ENCODE measurements around the gene PPIG. TPM values are rescaled to one million over a fixed set of nuclear protein-coding genes. Genes with fewer than 3 reads are reported as not detected.

PPIG gene
- total and polyA plus RNA-seq, 9 of the 15 experiments (the other 6 are each of a cell fraction or from before 2014, with no cell fraction given): 52.5 to 166 (median 124) TPM

GRCh38 chr2:169572189-169572588 lies 12.0 kb upstream of the PPIG start:
- ChIA-PET POLR2A (interaction anchor here (0.5 to 3.4 kb wide), 12 partner anchors 10 to 904 kb away, joined by 3 to 17 read pairs (median 4); partner anchors contain the start of gene PPIG), CTCF (ENCODE audit: low intra/inter-chr PET ratio) (no interaction called here)
- no peak for FAIRE-seq
- Histone ChIP-seq H4K20me1 (replicated peaks; ENCODE audit: control insufficient read depth, insufficient read depth, low read length) (no peaks in the 10 kb centered on the region), H3K9me3 (replicated peaks; ENCODE audit: control insufficient read depth, insufficient read depth, low read depth, low read length) (no peaks in the 10 kb centered on the region), H3K79me2 (ENCODE audit: control insufficient read depth, insufficient read depth, low read length) (peaks cover 62% of the 10 kb centered on the region), H2AFZ (ENCODE audit: low read depth, low read length) (no peak overlapping the region; the same call in 1 of the 2 replicates), H3K4me1 (replicated peaks in 1 of 2; ENCODE audit: control insufficient read depth in 2 of 2, insufficient read depth in 2 of 2, low read length in 2 of 2) (peaks cover 4 to 18% of the 10 kb centered on the region in 2 experiments; a peak in 4 of 5 replicates), H3K27ac (ENCODE audit: extremely low read depth, low read depth, low read length) (peak overlapping the region; percentile 85; the same call in 2 of the 3 replicates), H3K4me2 (ENCODE audit: insufficient read depth, low read length) (peak overlapping the region; percentile 76), H3K9ac (ENCODE audit: insufficient read depth in 1 of 2, low read depth in 2 of 2, low read length in 2 of 2) (peak overlapping the region in 1 of 2 experiments; percentile 80; a peak in 2 of 4 replicates), H3K27me3 (ENCODE audit: control insufficient read depth in 2 of 2, insufficient read depth in 2 of 2, low read length in 2 of 2) (no peaks in the 10 kb centered on the region), H3K4me3 (peak overlapping the region; percentile 31), H3K36me3 (ENCODE audit: control insufficient read depth, insufficient read depth, low read length) (peaks cover 30% of the 10 kb centered on the region), H3K9me1 (ENCODE audit: control insufficient read depth, insufficient read depth, low read length) (no peaks in the 10 kb centered on the region)
- WGBS (ENCODE audit: insufficient coverage, low coverage, missing lambda C conversion rate): 0% methylated on average over 1 of the region's 1 CpG
- intact Hi-C loops (cut with micrococcal nuclease) (loop anchor here (5.0 to 10.0 kb wide), 2 partner anchors 100 to 353 kb away; no protein-coding TSS in a partner anchor), in situ Hi-C loops (cut with MboI) (no loop called here)
- no peak for DNase-seq (ENCODE audit: extremely low read depth in 1 of 4, low spot score in 3 of 4)
- TF ChIP-seq ZFP30 (CRISPR knock-in tag; IDR thresholded peaks at IDR 0.05; ENCODE audit: borderline replicate concordance): no peak
- peak; percentile 46; the same call in 1 of the 2 replicates for TF ChIP-seq POLR2H (tag; IDR thresholded peaks at IDR 0.05; ENCODE audit: low read depth)
- no peak for TF ChIP-seq ELK1 (CRISPR knock-in tag; IDR thresholded peaks at IDR 0.05)
- TF ChIP-seq ZNF384 (IDR thresholded peaks at IDR 0.05; ENCODE audit: low read depth, low read length): peak; percentile 53; the same call in 1 of the 2 replicates
- no peak for TF ChIP-seq BDP1 (IDR thresholded peaks at IDR 0.05; ENCODE audit: insufficient read depth, insufficient read length)
- no peak for TF ChIP-seq SAFB (IDR thresholded peaks at IDR 0.05; ENCODE audit: borderline replicate concordance, low read depth, low read length)
- TF ChIP-seq ZBTB40 (IDR thresholded peaks at IDR 0.05): peak; percentile 81
- peak; percentile 77 for TF ChIP-seq ZBTB40 (CRISPR knock-in tag; IDR thresholded peaks at IDR 0.05)
- no peak for TF ChIP-seq KAT7 (CRISPR knock-in tag; IDR thresholded peaks at IDR 0.05; ENCODE audit: borderline replicate concordance)
- TF ChIP-seq HDAC1 (IDR thresholded peaks at IDR 0.05): no peak
- TF ChIP-seq FOXM1 (IDR thresholded peaks at IDR 0.05; ENCODE audit: low read depth): no peak
- TF ChIP-seq FOXM1 (CRISPR knock-in tag; IDR thresholded peaks at IDR 0.05; ENCODE audit: low read depth): no peak
- no peak for TF ChIP-seq NR4A1 (CRISPR knock-in tag; IDR thresholded peaks at IDR 0.05)
- TF ChIP-seq NR4A1 (tag; IDR thresholded peaks at IDR 0.05): no peak
- BruUV-seq (replicated peaks): no TSS peak
- no peak for ATAC-seq
